SK-N-SH (cell line): ENCODE results near the gene PCOLCE2. TPM values are rescaled to one million over a fixed set of nuclear protein-coding genes. Genes with fewer than 3 reads are reported as not detected.

Experiments used
- CTCF ChIA-PET: fragments of 300-600, 350-600 bp; formaldehyde crosslinking; extraction: SDS; loops from one replicate; lab custom pipeline; 2021; lab: Yijun Ruan, JAX
- POLR2A ChIA-PET: fragments of 350-600 bp; sonication (Branson Sonifier 250); formaldehyde crosslinking; extraction: SDS; loops from one replicate; lab custom pipeline; 2020; ENCODE audit warnings: antibody characterized with exemption, inconsistent platforms; lab: Yijun Ruan, JAX
- DNase-seq: peaks from one replicate; pipeline ENCODE4 v3.0.0; 2012
- H2AFZ ChIP-seq: fragments of 200-600 bp; sonication (generic); 2 replicates; pipeline ENCODE4 v1.8.1; 2016; ENCODE audit warnings: antibody characterized with exemption, mild to moderate bottlenecking, low read depth
- H3F3A ChIP-seq: fragments of 200-600 bp; sonication (generic); replicated peaks from 2 replicates; pipeline ENCODE3; 2016; ENCODE audit warnings: antibody characterized with exemption, mild to moderate bottlenecking; ENCODE audit not compliant: insufficient read depth
- H3K27ac ChIP-seq, 2 experiments: fragments of 200-500 bp in 1 of 2; fragments of 200-600 bp in 1 of 2; sonication (Bioruptor generic) in 1 of 2; sonication (generic), shearing (Covaris generic) in 1 of 2; 2 replicates each; pipeline versions ENCODE4 v1.5.1 to v1.6.1; 2014 to 2016; ENCODE audit warnings: low read depth in 2 of 2, inconsistent platforms in 1 of 2, low read length in 1 of 2, mild to moderate bottlenecking in 1 of 2, mixed read lengths in 1 of 2
- H3K27me3 ChIP-seq: fragments of 200-600 bp; sonication (generic), shearing (Covaris generic); 2 replicates; pipeline ENCODE4 v1.6.1; 2016; ENCODE audit warnings: mixed run types; ENCODE audit not compliant: insufficient read depth
- H3K36me3 ChIP-seq, 2 experiments: fragments of 200-500 bp in 1 of 2; fragments of 200-600 bp in 1 of 2; sonication (Bioruptor generic) in 1 of 2; sonication (generic) in 1 of 2; replicated peaks in 1 of 2; 2 replicates each; pipeline versions ENCODE3 to v1.5.1; 2014 to 2016; ENCODE audit warnings: low read length in 1 of 2, mild to moderate bottlenecking in 1 of 2; ENCODE audit not compliant: insufficient read depth in 2 of 2, control insufficient read depth in 1 of 2
- H3K4me1 ChIP-seq, 2 experiments: fragments of 200-500 bp in 1 of 2; fragments of 200-600 bp in 1 of 2; sonication (Bioruptor generic) in 1 of 2; sonication (generic), shearing (Covaris generic) in 1 of 2; 2 replicates each; pipeline versions ENCODE4 v1.5.1 to v1.6.1; 2014 to 2016; ENCODE audit warnings: low read depth in 1 of 2, low read length in 1 of 2, mixed run types in 1 of 2; ENCODE audit not compliant: insufficient read depth in 2 of 2, control insufficient read depth in 1 of 2
- H3K4me2 ChIP-seq: fragments of 200-600 bp; sonication (generic), shearing (Covaris generic); 2 replicates; pipeline ENCODE4 v1.6.1; 2017; ENCODE audit warnings: mixed run types
- H3K4me3 ChIP-seq, 2 experiments: fragments of 200-500 bp in 1 of 2; fragments of 200-600 bp in 1 of 2; sonication (Bioruptor generic) in 1 of 2; sonication (generic), shearing (Covaris generic) in 1 of 2; 2 replicates each; pipeline versions ENCODE4 v1.5.1 to v1.8.1; 2014 to 2016; ENCODE audit warnings: low read depth in 2 of 2, inconsistent platforms in 1 of 2, low read length in 1 of 2, mild to moderate bottlenecking in 1 of 2, mixed read lengths in 1 of 2, moderate library complexity in 1 of 2
- H3K79me2 ChIP-seq: fragments of 200-600 bp; sonication (generic); 2 replicates; pipeline ENCODE4 v1.8.1; 2017; ENCODE audit warnings: mild to moderate bottlenecking; ENCODE audit not compliant: insufficient read depth
- H3K9ac ChIP-seq: fragments of 200-600 bp; sonication (generic); 2 replicates; pipeline ENCODE4 v1.6.1; 2017; ENCODE audit warnings: mixed run types
- H3K9me2 ChIP-seq: fragments of 200-600 bp; sonication (generic); 2 replicates; pipeline ENCODE4 v1.6.1; 2017; ENCODE audit warnings: mixed run types
- H3K9me3 ChIP-seq: fragments of 200-600 bp; sonication (generic); 2 replicates; pipeline ENCODE4 v1.6.1; 2017; ENCODE audit warnings: mixed run types, mild to moderate bottlenecking, moderate library complexity
- H4K20me1 ChIP-seq: fragments of 200-600 bp; sonication (generic); 2 replicates; pipeline ENCODE4 v1.6.1; 2017; ENCODE audit warnings: mild to moderate bottlenecking, mixed run types; ENCODE audit not compliant: insufficient read depth
- CHD2 ChIP-seq: fragments of 150-350 bp; IDR thresholded peaks from 2 replicates; pipeline ENCODE4 v1.6.1; 2018; ENCODE audit warnings: low read length; ENCODE audit not compliant: partially characterized antibody
- ELF1 ChIP-seq: IDR thresholded peaks from 2 replicates; pipeline ENCODE4 v1.4.0; 2012
- EP300 ChIP-seq, 2 experiments: IDR thresholded peaks; 2 replicates each; pipeline versions ENCODE4 v1.4.0 to v1.6.1; 2012; ENCODE audit warnings: borderline replicate concordance in 1 of 2, low read depth in 1 of 2, low read length in 1 of 2
- EZH2phosphoT487 ChIP-seq: fragments of 200-600 bp; sonication (generic); IDR thresholded peaks from 2 replicates; pipeline ENCODE4 v1.6.1; 2017; ENCODE audit warnings: low read depth, mixed run types, mild to moderate bottlenecking, antibody characterized with exemption, moderate library complexity, borderline replicate concordance
- FOXM1 ChIP-seq: IDR thresholded peaks from 2 replicates; pipeline ENCODE4 v1.4.0; 2012; ENCODE audit warnings: low read depth, mild to moderate bottlenecking
- GABPA ChIP-seq: IDR thresholded peaks from 2 replicates; pipeline ENCODE4 v1.4.0; 2012; ENCODE audit warnings: low read depth, mild to moderate bottlenecking
- JUND ChIP-seq: IDR thresholded peaks from 2 replicates; pipeline ENCODE4 v1.4.0; 2012
- MEF2A ChIP-seq: IDR thresholded peaks from 2 replicates; pipeline ENCODE4 v1.4.0; 2012; ENCODE audit warnings: low read depth, borderline replicate concordance
- MXI1 ChIP-seq: IDR thresholded peaks from 2 replicates; pipeline ENCODE4 v1.6.1; 2012; ENCODE audit warnings: mild to moderate bottlenecking, low read depth, low read length, improper control_type of control experiment
- NFIC ChIP-seq: IDR thresholded peaks from 2 replicates; pipeline ENCODE4 v1.4.0; 2012; ENCODE audit warnings: borderline replicate concordance
- NRF1 ChIP-seq: IDR thresholded peaks from 2 replicates; pipeline ENCODE4 v1.6.1; 2012; ENCODE audit warnings: low read depth, mild to moderate bottlenecking, low read length
- POLR2AphosphoS5 ChIP-seq: IDR thresholded peaks from 2 replicates; pipeline ENCODE4 v1.6.1; 2012; ENCODE audit warnings: low read depth, low read length
- RAD21 ChIP-seq: IDR thresholded peaks from 2 replicates; pipeline ENCODE4 v1.6.1; 2012; ENCODE audit warnings: mild to moderate bottlenecking, low read length
- RCOR1 ChIP-seq: fragments of 150-350 bp; IDR thresholded peaks from 2 replicates; pipeline ENCODE4 v1.6.1; 2017; ENCODE audit warnings: antibody characterized with exemption, low read length
- SMC3 ChIP-seq: IDR thresholded peaks from 2 replicates; pipeline ENCODE4 v1.6.1; 2012; ENCODE audit warnings: low read depth, low read length, improper control_type of control experiment
- TCF12 ChIP-seq: IDR thresholded peaks from 2 replicates; pipeline ENCODE4 v1.4.0; 2012
- TEAD4 ChIP-seq: IDR thresholded peaks from 2 replicates; pipeline ENCODE4 v1.4.0; 2012; ENCODE audit warnings: mild to moderate bottlenecking, borderline replicate concordance; ENCODE audit not compliant: insufficient read depth
- YY1 ChIP-seq: IDR thresholded peaks from 2 replicates; pipeline ENCODE4 v1.4.0; 2012; ENCODE audit warnings: low read depth, mild to moderate bottlenecking
- WGBS: methylation state at CpG from one replicate; pipeline ENCODE4 v1.1.6; 2017; ENCODE audit warnings: low lambda C conversion rate; 5-methylcytosine and 5-hydroxymethylcytosine counted together
- polyA plus RNA-seq, 3 experiments: library from polyadenylated mRNA; depleted of rRNA; stranded (reverse); fragments of >200 nt; gene quantifications; 2 replicates each; pipeline ENCODE4 v1.2.3, GENCODE V29; 2012
- TF ChIP-seq, protein P1 (sequence below): fragments of 150-350 bp; IDR thresholded peaks from 2 replicates; pipeline ENCODE4 v1.6.1; 2017; ENCODE audit warnings: antibody characterized with exemption, low read length, low read depth, borderline replicate concordance
- TF ChIP-seq, protein P2 (sequence below): IDR thresholded peaks from 2 replicates; pipeline ENCODE4 v1.6.1; 2012; ENCODE audit warnings: mild to moderate bottlenecking, low read depth, low read length, moderate library complexity
- TF ChIP-seq, protein P3 (sequence below): IDR thresholded peaks from 2 replicates; pipeline ENCODE4 v1.4.0; 2012; ENCODE audit warnings: low read depth, borderline replicate concordance

PCOLCE2 gene
- polyA plus RNA-seq, 1 of the 3 experiments (the other 2 are of a cell fraction) = 22.2 TPM

DNA sequence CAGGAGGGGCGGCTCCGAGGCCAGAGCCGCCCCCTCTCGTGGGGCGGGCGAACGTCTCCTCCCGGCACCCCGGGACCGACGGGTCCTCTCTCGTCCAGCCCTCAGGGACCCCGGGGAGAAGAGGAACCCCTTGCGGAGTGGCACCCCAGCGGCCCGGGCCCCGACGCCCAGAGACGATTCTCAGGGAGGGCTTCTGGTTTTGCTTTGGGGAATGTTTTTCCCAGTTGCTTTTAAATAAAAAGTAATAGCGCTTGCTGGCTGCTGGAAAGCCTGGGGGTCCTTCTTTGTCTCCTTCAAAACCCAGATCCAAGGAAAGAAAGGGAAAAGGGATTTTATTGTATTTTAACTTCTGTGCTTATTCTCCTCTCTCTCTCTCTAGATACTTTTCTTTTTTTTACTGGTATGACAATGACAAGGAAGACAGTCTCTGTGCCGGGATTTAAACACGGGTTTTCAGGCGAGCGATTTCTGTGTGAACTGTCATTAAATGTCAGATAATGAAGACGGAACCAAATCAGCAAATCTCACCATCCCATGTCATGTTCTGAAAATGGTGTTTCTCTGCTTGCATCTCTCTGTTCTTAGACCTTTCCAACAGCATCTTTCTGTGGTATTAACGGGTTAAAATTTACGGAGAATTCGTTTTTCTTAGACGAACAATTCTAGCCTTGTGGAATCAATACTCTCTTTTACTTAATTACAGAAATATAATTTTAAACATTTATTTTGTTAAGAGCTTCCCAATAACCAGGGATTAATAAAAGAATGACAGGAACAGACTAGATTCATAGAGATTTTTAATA is 530 bp upstream of the PCOLCE2 start:
- Histone ChIP-seq H3K9ac (peak overlapping the region; percentile 69), H3K4me2 (peak overlapping the region; percentile 83), H3F3A (peaks cover 12% of the 10 kb centered on the region), H2AFZ (peak overlapping the region; percentile 94), H3K9me2 (no peaks in the 10 kb centered on the region), H3K27ac (peak overlapping the region in 1 of 2 experiments; percentile 14; a peak in 1 of 4 replicates), H3K9me3 (no peaks in the 10 kb centered on the region), H4K20me1 (no peaks in the 10 kb centered on the region), H3K27me3 (no peaks in the 10 kb centered on the region), H3K4me3 (peak overlapping the region; percentile 61 to 66), H3K36me3 (no peaks in the 10 kb centered on the region), H3K79me2 (no peaks in the 10 kb centered on the region), H3K4me1 (peaks cover 0 to 14% of the 10 kb centered on the region in 2 experiments; a peak in 2 of 4 replicates)
- WGBS = 18% methylated on average over 22 of the region's 29 CpGs
- DNase-seq = no peak
- TF ChIP-seq MEF2A (no peak), POLR2AphosphoS5 (no peak), TEAD4 (no peak), TCF12 (no peak), RCOR1 (no peak), YY1 (no peak), NRF1 (no peak), RAD21 (no peak), SMC3 (no peak), EP300 (IDR thresholded peaks at IDR 0.05; ENCODE audit: borderline replicate concordance in 1 of 2, low read depth in 1 of 2, low read length in 1 of 2) (no peak), GABPA (no peak)
- TF ChIP-seq, protein P1, sequence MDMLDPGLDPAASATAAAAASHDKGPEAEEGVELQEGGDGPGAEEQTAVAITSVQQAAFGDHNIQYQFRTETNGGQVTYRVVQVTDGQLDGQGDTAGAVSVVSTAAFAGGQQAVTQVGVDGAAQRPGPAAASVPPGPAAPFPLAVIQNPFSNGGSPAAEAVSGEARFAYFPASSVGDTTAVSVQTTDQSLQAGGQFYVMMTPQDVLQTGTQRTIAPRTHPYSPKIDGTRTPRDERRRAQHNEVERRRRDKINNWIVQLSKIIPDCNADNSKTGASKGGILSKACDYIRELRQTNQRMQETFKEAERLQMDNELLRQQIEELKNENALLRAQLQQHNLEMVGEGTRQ = no peak
- POLR2A ChIA-PET = no interaction called here
- CTCF ChIA-PET = interaction anchor here (0.7 to 1.6 kb wide), 3 partner anchors 12 to 311 kb away, joined by 3 to 4 read pairs (median 3); partner anchors contain the start of gene ATR

DNA sequence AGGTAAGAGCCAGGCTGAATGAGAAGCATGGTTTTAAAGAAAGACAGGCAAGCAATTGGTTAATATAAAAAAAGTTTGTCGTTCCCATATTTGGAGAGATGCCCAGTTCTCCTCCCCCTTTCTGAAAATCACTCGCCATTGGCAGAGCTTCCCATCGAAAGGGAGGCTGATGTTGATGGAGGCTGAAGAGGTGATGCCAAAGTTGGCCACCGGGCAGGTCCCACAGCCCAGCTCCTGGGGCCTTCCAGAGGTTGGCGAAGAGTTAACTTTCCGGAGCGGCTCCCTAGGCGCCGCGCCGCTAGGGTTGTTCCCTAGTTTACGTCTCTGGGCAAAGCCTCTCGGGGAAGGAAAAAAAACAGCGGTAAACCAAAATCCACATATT is 793 bp downstream of the PCOLCE2 start:
- H3K27me3 ChIP-seq = no peaks in the 10 kb centered on the region
- no peaks in the 10 kb centered on the region for H3K36me3 ChIP-seq
- no peaks in the 10 kb centered on the region for H3K9me3 ChIP-seq
- peak overlapping the region; percentile 69; the same call in 1 of the 2 replicates for H3K9ac ChIP-seq
- DNase-seq = peak; percentile 57
- peak overlapping the region; percentile 83 for H3K4me2 ChIP-seq
- ChIA-PET CTCF (interaction anchor here (1.2 to 3.7 kb wide), 2 partner anchors 18 to 31 kb away, joined by 3 to 14 read pairs; no protein-coding TSS in a partner anchor), POLR2A (no interaction called here)
- H3K79me2 ChIP-seq = no peaks in the 10 kb centered on the region
- H4K20me1 ChIP-seq = no peaks in the 10 kb centered on the region
- H3K4me1 ChIP-seq = peaks cover 0 to 14% of the 10 kb centered on the region in 2 experiments; a peak in 2 of 4 replicates
- H3K4me3 ChIP-seq = peak overlapping the region; percentile 61 to 66
- peak overlapping the region in 1 of 2 experiments; percentile 68; a peak in 2 of 4 replicates for H3K27ac ChIP-seq
- H3K9me2 ChIP-seq = no peaks in the 10 kb centered on the region
- H2AFZ ChIP-seq = peak overlapping the region; percentile 94
- WGBS = 4% methylated on average over 9 of the region's 14 CpGs
- H3F3A ChIP-seq = peaks cover 12% of the 10 kb centered on the region
- TF ChIP-seq NFIC = peak; percentile 44; the same call in 1 of the 2 replicates
- TF ChIP-seq CHD2 = no peak
- no peak for TF ChIP-seq JUND
- TF ChIP-seq EZH2phosphoT487 = no peak
- no peak for TF ChIP-seq RAD21
- no peak for TF ChIP-seq MXI1
- TF ChIP-seq, protein P2, sequence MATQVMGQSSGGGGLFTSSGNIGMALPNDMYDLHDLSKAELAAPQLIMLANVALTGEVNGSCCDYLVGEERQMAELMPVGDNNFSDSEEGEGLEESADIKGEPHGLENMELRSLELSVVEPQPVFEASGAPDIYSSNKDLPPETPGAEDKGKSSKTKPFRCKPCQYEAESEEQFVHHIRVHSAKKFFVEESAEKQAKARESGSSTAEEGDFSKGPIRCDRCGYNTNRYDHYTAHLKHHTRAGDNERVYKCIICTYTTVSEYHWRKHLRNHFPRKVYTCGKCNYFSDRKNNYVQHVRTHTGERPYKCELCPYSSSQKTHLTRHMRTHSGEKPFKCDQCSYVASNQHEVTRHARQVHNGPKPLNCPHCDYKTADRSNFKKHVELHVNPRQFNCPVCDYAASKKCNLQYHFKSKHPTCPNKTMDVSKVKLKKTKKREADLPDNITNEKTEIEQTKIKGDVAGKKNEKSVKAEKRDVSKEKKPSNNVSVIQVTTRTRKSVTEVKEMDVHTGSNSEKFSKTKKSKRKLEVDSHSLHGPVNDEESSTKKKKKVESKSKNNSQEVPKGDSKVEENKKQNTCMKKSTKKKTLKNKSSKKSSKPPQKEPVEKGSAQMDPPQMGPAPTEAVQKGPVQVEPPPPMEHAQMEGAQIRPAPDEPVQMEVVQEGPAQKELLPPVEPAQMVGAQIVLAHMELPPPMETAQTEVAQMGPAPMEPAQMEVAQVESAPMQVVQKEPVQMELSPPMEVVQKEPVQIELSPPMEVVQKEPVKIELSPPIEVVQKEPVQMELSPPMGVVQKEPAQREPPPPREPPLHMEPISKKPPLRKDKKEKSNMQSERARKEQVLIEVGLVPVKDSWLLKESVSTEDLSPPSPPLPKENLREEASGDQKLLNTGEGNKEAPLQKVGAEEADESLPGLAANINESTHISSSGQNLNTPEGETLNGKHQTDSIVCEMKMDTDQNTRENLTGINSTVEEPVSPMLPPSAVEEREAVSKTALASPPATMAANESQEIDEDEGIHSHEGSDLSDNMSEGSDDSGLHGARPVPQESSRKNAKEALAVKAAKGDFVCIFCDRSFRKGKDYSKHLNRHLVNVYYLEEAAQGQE = no peak
- TF ChIP-seq, protein P3, sequence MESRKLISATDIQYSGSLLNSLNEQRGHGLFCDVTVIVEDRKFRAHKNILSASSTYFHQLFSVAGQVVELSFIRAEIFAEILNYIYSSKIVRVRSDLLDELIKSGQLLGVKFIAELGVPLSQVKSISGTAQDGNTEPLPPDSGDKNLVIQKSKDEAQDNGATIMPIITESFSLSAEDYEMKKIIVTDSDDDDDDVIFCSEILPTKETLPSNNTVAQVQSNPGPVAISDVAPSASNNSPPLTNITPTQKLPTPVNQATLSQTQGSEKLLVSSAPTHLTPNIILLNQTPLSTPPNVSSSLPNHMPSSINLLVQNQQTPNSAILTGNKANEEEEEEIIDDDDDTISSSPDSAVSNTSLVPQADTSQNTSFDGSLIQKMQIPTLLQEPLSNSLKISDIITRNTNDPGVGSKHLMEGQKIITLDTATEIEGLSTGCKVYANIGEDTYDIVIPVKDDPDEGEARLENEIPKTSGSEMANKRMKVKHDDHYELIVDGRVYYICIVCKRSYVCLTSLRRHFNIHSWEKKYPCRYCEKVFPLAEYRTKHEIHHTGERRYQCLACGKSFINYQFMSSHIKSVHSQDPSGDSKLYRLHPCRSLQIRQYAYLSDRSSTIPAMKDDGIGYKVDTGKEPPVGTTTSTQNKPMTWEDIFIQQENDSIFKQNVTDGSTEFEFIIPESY = no peak
- peak; percentile 21; the same call in 1 of the 2 replicates for TF ChIP-seq POLR2AphosphoS5
- TF ChIP-seq NRF1 = no peak
- TF ChIP-seq RCOR1 = no peak
- no peak for TF ChIP-seq ELF1
- no peak for TF ChIP-seq FOXM1
- TF ChIP-seq YY1 = no peak
